ENCODE results near the gene USP25. TPM values are rescaled to one million over a fixed set of nuclear protein-coding genes. Genes with fewer than 3 reads are reported as not detected.

USP25 gene, protein sequence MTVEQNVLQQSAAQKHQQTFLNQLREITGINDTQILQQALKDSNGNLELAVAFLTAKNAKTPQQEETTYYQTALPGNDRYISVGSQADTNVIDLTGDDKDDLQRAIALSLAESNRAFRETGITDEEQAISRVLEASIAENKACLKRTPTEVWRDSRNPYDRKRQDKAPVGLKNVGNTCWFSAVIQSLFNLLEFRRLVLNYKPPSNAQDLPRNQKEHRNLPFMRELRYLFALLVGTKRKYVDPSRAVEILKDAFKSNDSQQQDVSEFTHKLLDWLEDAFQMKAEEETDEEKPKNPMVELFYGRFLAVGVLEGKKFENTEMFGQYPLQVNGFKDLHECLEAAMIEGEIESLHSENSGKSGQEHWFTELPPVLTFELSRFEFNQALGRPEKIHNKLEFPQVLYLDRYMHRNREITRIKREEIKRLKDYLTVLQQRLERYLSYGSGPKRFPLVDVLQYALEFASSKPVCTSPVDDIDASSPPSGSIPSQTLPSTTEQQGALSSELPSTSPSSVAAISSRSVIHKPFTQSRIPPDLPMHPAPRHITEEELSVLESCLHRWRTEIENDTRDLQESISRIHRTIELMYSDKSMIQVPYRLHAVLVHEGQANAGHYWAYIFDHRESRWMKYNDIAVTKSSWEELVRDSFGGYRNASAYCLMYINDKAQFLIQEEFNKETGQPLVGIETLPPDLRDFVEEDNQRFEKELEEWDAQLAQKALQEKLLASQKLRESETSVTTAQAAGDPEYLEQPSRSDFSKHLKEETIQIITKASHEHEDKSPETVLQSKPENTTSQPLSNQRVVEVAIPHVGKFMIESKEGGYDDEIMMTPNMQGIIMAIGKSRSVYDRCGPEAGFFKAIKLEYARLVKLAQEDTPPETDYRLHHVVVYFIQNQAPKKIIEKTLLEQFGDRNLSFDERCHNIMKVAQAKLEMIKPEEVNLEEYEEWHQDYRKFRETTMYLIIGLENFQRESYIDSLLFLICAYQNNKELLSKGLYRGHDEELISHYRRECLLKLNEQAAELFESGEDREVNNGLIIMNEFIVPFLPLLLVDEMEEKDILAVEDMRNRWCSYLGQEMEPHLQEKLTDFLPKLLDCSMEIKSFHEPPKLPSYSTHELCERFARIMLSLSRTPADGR
- total RNA-seq: 56.2 and 60.4 TPM in 2 replicates

DNA sequence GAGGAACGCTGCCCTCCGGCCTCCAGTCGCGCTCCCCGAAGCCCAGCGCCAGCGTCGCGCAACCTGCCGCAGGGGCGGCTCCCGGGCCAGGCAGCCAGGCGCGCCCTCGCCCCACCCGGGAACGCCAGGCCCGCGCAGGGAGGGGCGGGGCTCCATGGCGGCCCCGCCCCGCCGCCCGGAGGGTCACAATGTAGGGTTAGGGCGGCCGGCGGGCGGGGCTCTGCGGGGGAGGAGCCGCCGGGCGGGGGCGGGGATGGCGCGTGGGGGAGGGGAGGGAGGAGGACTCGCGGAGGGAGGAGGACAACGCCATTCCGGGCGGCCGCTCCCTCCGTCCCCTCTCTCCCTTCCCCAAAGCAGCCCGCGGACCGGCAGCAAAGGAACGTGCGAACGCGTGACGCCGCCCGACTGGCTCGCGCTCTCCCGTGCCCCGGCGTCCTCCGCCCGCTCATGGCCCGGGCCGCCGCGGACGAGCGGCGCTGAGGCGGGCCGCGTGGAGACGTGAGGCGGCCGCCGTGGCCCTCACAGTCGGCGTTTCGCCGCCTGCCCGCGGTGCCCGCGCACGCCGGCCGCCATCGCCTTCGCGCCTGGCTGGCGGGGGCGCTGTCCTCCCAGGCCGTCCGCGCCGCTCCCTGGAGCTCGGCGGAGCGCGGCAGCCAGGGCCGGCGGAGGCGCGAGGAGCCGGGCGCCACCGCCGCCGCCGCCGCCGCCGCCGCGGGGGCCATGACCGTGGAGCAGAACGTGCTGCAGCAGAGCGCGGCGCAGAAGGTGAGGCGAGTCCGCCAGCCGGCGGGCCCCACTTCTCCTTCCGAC, at the start of gene USP25:
Gene USP25, plus strand, starts transcription at position 309 of the 810 bp plus-strand sequence. Its CDS starts 412 bp downstream, at position 721.

